KMS-11 (cell line): ENCODE results near the gene ACTN2.

ENCODE experiments used
- H2AFZ ChIP-seq: fragments of 200-600 bp; sonication (generic); 2 replicates; pipeline ENCODE4 v1.6.1; 2016; ENCODE audit warnings: antibody characterized with exemption, mixed run types, low read depth
- H3K27ac ChIP-seq: fragments of 200-600 bp; sonication (generic); 2 replicates; pipeline ENCODE4 v1.6.1; 2016; ENCODE audit warnings: mild to moderate bottlenecking, mixed run types
- H3K27me3 ChIP-seq: fragments of 200-600 bp; sonication (generic); 2 replicates; pipeline ENCODE4 v1.6.1; 2017; ENCODE audit warnings: mild to moderate bottlenecking, low read depth, mixed run types, moderate library complexity; ENCODE audit not compliant: insufficient read depth
- H3K36me3 ChIP-seq: fragments of 200-600 bp; sonication (generic); 2 replicates; pipeline ENCODE4 v1.6.1; 2017; ENCODE audit warnings: mild to moderate bottlenecking, mixed run types; ENCODE audit not compliant: insufficient read depth
- H3K4me1 ChIP-seq: fragments of 200-600 bp; sonication (generic); 2 replicates; pipeline ENCODE4 v1.6.1; 2016; ENCODE audit warnings: mild to moderate bottlenecking, low read depth, mixed run types; ENCODE audit not compliant: poor library complexity, severe bottlenecking
- H3K4me2 ChIP-seq: fragments of 200-600 bp; sonication (generic); 2 replicates; pipeline ENCODE4 v1.7.0; 2016; ENCODE audit warnings: mild to moderate bottlenecking, mixed run types
- H3K4me3 ChIP-seq: fragments of 200-600 bp; sonication (generic); IDR thresholded peaks from 2 replicates; pipeline ENCODE4 v1.6.1; 2017; ENCODE audit warnings: low read depth, low read length, mixed read lengths; ENCODE audit not compliant: insufficient read depth
- H3K79me2 ChIP-seq: fragments of 200-600 bp; sonication (generic); 2 replicates; pipeline ENCODE4 v1.6.1; 2016; ENCODE audit warnings: low read depth, mixed run types; ENCODE audit not compliant: insufficient read depth
- H3K9ac ChIP-seq: fragments of 200-600 bp; sonication (generic); 2 replicates; pipeline ENCODE4 v1.6.1; 2016; ENCODE audit warnings: mild to moderate bottlenecking, mixed run types
- H4K20me1 ChIP-seq: fragments of 200-600 bp; sonication (generic); 2 replicates; pipeline ENCODE4 v1.6.1; 2016; ENCODE audit warnings: mild to moderate bottlenecking, mixed run types; ENCODE audit not compliant: insufficient read depth
- TF ChIP-seq, protein P1 (sequence below): fragments of 200-600 bp; sonication (generic); conservative IDR thresholded peaks from 2 replicates; pipeline ENCODE4 v1.6.1; 2017; ENCODE audit warnings: low read depth, mild to moderate bottlenecking, antibody characterized with exemption, low read length, moderate library complexity, mixed read lengths

ACTN2 gene

DNA sequence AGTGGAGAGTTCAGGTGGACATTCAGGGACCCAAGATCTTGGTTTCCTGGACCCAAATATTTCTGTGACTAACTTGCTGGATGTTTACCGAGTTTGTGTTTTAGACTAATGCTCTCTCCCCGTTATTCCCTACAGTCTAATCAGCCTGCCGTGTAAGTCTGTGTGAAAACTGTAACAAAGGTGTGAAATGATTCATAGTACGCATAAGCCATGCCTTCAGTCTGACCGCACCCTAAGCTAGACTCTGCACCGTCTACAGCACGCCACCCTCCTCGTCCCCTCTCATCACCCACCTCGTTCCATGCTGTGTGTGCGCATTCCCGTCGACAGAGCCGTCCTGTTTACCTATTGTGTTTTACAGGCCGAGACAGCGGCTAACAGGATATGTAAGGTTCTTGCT lies 50.5 kb downstream of the ACTN2 start:
- H3K36me3 ChIP-seq, result no peaks in the 10 kb centered on the region
- no peak overlapping the region for H3K9ac ChIP-seq
- H3K4me2 ChIP-seq, result no peak overlapping the region
- no peak overlapping the region for H2AFZ ChIP-seq
- no peak overlapping the region for H3K4me3 ChIP-seq
- no peaks in the 10 kb centered on the region for H3K27me3 ChIP-seq
- H3K4me1 ChIP-seq, result no peaks in the 10 kb centered on the region
- H3K27ac ChIP-seq, result no peak overlapping the region
- H4K20me1 ChIP-seq, result no peaks in the 10 kb centered on the region
- TF ChIP-seq, protein P1, sequence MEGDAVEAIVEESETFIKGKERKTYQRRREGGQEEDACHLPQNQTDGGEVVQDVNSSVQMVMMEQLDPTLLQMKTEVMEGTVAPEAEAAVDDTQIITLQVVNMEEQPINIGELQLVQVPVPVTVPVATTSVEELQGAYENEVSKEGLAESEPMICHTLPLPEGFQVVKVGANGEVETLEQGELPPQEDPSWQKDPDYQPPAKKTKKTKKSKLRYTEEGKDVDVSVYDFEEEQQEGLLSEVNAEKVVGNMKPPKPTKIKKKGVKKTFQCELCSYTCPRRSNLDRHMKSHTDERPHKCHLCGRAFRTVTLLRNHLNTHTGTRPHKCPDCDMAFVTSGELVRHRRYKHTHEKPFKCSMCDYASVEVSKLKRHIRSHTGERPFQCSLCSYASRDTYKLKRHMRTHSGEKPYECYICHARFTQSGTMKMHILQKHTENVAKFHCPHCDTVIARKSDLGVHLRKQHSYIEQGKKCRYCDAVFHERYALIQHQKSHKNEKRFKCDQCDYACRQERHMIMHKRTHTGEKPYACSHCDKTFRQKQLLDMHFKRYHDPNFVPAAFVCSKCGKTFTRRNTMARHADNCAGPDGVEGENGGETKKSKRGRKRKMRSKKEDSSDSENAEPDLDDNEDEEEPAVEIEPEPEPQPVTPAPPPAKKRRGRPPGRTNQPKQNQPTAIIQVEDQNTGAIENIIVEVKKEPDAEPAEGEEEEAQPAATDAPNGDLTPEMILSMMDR, result no peak
- no peaks in the 10 kb centered on the region for H3K79me2 ChIP-seq

DNA sequence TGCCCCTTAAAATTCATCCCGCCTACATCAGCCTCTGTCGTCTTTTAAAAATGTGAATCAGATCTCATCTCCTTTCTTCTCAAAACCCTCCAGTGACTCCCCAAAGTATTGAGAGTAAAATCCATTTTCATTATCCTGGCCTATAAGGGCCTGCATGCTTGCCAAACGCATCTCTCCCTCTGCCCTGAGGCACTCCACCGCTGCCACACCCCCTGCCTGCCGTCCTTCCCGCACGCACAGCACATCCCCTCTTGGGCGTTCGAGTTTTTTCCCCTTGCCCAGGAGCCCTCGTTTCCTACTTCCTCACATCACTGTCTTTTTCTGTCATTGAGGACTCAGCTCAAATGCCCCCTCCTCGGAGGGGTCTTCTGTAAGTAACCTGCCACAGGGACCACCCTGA lies 55.5 kb downstream of the ACTN2 start:
- Histone ChIP-seq H3K36me3 (no peaks in the 10 kb centered on the region), H3K4me1 (no peaks in the 10 kb centered on the region), H3K9ac (no peak overlapping the region), H3K27ac (no peak overlapping the region), H3K27me3 (no peaks in the 10 kb centered on the region), H3K79me2 (no peaks in the 10 kb centered on the region), H3K4me2 (no peak overlapping the region), H4K20me1 (no peaks in the 10 kb centered on the region), H2AFZ (no peak overlapping the region), H3K4me3 (no peak overlapping the region)
- TF ChIP-seq, protein P1, result no peak

DNA sequence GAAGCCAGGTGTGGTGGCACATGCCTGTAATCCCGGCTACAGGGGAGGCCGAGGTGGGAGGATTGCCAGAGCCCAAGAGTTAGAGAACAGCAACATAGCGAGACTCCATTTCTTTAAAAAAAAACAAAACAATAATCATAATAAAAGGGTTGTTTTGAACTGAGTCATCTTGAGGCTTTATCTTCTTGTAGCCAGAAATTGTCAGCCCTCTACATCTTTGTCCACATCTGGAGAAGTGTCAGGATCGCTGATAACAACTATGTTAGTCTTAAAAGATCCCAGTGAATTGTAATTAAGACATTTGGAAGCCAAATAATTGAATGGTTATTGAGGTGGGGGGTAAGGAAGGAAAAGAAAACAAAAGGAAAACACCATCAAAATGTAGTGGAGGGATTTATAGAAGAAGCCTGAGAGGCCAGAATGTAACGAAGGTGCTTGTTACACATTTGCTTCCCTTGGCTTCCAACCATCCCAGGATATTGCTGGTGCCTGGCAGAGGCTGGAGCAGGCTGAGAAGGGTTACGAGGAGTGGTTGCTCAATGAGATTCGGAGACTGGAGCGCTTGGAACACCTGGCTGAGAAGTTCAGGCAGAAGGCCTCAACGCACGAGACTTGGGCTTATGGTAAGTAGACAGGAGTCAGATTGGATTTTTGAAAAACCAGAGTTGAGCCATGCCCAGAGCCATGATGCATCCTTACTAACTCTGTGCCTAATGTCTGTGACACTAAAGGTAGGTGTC lies 56.3 kb downstream of the ACTN2 start:
- TF ChIP-seq, protein P1, result no peak
- no peaks in the 10 kb centered on the region for H3K79me2 ChIP-seq
- H3K4me2 ChIP-seq, result no peak overlapping the region
- no peak overlapping the region for H3K27ac ChIP-seq
- H2AFZ ChIP-seq, result no peak overlapping the region
- no peak overlapping the region for H3K4me3 ChIP-seq
- H3K9ac ChIP-seq, result no peak overlapping the region
- H4K20me1 ChIP-seq, result no peaks in the 10 kb centered on the region
- no peaks in the 10 kb centered on the region for H3K36me3 ChIP-seq
- H3K4me1 ChIP-seq, result no peaks in the 10 kb centered on the region
- no peaks in the 10 kb centered on the region for H3K27me3 ChIP-seq

DNA sequence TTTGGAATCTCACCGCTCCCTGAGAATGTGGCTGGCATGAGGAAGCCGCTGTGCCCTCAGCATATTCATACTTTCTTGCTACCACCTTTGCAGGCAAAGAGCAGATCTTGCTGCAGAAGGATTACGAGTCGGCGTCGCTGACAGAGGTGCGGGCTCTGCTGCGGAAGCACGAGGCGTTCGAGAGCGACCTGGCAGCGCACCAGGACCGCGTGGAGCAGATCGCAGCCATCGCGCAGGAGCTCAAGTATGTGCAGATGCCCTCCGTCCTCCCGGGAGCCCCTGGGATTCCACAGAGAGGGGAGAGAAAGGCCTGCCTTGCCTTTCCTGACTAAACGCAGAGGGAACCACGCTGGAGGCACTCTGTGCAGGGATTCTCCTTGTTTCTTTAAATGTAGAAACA lies 58.2 kb downstream of the ACTN2 start:
- Histone ChIP-seq H3K27ac (no peak overlapping the region), H3K36me3 (no peaks in the 10 kb centered on the region), H3K9ac (no peak overlapping the region), H3K79me2 (no peaks in the 10 kb centered on the region), H3K4me3 (no peak overlapping the region), H3K27me3 (no peaks in the 10 kb centered on the region), H2AFZ (no peak overlapping the region), H3K4me1 (no peaks in the 10 kb centered on the region), H4K20me1 (no peaks in the 10 kb centered on the region), H3K4me2 (no peak overlapping the region)
- TF ChIP-seq, protein P1, result no peak
